ENCODE data around the gene TMEM131.

DNA sequence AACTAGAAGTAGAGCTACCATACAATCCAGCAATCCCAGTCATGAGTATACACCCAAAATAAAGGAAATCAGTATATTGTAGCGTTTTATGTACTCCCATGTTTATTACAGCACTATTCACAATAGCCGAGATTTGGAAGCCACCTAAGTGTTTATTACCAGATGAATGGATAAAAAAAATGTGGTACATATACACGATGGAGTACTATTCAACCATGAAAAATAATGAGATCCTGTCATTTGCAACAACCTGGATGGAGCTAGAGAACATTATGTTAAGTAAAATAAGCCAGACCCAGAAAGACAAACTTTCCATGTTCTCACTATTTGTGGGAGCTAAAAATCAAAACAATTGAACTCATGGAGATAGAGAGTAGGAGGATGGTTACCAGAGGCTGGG, 131.9 kb downstream of the TMEM131 start:
- no peak for TF ChIP-seq NR1H2 (CRISPR knock-in tag; IDR thresholded peaks at IDR 0.05)
- no peak for TF ChIP-seq ZNF263 (CRISPR knock-in tag; IDR thresholded peaks at IDR 0.05; ENCODE audit: low read depth)
- TF ChIP-seq CTCF (IDR thresholded peaks at IDR 0.05): no peak
- TF ChIP-seq PRDM15 (CRISPR knock-in tag; IDR thresholded peaks at IDR 0.05): no peak
- TF ChIP-seq SP1 (CRISPR knock-in tag; conservative IDR thresholded peaks at IDR 0.05): no peak
- TF ChIP-seq ZNF416 (CRISPR knock-in tag; IDR thresholded peaks at IDR 0.05): no peak
- TF ChIP-seq, protein P1, sequence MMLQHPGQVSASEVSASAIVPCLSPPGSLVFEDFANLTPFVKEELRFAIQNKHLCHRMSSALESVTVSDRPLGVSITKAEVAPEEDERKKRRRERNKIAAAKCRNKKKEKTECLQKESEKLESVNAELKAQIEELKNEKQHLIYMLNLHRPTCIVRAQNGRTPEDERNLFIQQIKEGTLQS (CRISPR knock-in tag; conservative IDR thresholded peaks at IDR 0.05): no peak
- no peak for TF ChIP-seq IRF2 (CRISPR knock-in tag; IDR thresholded peaks at IDR 0.05; ENCODE audit: borderline replicate concordance, low read depth)

All from WTC11 (cell line).